ENCODE results near the gene TSHZ2.
"Not testable (repeated sequence)": the region's sequence is repeated elsewhere in the genome, so short reads cannot be mapped to it uniquely, and the experiment has no call there.

Gene TSHZ2

GRCh38 chr20:53530440-53530839 lies 558.3 kb downstream of the TSHZ2 start:
- no peak for DNase-seq

DNA sequence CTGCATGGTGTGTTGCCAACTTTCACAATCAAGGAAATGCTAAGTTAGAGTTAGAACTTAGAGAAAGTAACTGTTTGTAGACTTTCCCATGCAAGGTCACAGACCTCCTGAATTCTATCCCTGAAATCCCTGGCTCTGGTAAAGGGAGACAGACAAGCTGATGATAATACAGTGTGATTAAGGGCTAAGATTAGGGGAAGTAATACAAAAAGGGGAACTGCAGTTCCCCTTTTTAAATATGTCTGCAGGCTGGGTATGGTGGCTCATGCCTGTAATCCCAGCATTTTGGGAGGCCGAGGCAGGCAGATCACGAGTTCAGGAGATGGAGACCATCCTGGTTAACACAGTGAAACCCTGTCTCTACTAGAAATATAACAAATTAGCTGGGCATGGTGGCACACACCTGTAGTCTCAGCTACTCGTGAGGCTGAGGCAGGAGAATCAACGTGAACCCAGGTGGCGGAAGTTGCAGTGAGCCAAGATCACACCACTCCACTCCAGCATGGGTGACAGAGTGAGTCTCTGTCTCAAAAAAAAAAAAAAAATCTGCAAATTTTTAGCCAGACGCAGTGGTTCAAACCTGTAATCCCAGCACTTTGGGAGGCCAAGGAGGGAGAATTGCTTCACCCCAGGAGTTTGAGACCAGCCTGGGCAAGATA lies 560.6 kb downstream of the TSHZ2 start:
- DNase-seq: not testable (repeated sequence)

DNA sequence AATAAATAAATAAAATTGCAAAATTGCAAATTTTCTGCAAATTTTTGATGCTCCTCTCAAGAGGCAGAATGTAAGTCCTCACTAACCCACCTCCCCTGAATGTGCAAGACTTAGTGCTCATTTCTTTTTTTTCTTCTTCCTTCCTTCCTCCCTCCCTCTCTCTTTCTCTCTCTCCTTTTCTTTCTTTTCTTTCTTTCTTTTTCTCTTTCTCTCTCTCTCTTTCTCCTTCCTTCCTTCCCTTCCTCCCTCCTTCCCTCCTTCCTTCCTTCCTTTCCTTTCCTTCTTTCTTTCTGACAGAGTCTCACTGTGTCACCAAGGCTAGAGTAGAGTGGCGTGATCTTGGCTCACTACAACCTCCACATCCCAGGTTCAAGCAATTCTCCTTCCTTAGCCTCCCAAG lies 561.3 kb downstream of the TSHZ2 start:
- no peak for DNase-seq

GRCh38 chr20:53534037-53534436 lies 561.9 kb downstream of the TSHZ2 start:
- DNase-seq: no peak

DNA sequence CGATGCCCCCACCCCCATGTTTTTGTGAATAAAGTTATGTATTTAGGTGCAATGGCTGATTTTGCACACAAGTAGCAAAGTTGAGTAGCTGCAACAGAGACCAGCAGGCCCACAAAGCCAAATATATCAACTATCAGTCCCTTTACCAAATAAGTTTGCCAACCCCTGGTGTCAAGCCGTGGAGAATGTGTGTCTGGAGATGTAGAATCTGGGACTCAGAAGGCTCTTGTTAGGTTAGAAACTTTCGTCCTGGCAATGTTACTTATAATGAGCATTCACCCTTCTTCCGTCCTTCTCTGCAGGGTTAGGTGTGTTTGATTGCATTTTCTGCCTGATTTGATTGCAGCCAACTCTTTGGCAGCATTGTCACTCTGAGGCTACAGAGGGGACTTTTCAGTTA lies 563.7 kb downstream of the TSHZ2 start:
- no peak for DNase-seq

DNA sequence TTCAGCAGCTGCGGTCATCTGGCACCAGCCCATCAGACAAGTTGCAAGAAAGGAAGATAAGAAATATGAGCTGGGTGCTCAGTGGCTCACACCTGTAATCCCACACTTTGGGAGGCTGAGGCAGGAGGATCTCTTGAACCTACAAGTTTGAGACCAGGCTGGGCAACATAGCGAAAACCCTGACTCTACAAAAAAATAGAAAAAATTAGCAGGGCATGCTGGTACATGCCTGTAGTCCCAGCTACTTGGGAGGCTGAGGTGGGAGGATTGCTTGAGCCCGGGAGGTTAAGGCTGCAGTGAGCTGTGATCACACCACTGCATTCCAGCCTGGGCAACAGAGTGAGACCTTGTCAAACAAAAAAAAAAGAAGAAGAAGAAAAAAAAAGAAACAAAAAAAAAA lies 564.2 kb downstream of the TSHZ2 start:
- not testable (repeated sequence) for DNase-seq

- DNase-seq: no peak
These were observed 567.4 kb downstream of the TSHZ2 start for GRCh38 chr20:53539516-53539915.
